Heart right ventricle (tissue), 16 donors: ENCODE data around the gene LHFPL4. TPM values are rescaled to one million over a fixed set of nuclear protein-coding genes. Genes with fewer than 3 reads are reported as not detected.

Experiments used
- ATAC-seq, 8 donors: fragments of 200-7000 bp; cut with Tn5 transposase; one replicate each; pipeline ENCODE4 v1.9.1; 2020; ENCODE audit warnings: mild to moderate bottlenecking in 8 of 8, moderate library complexity in 8 of 8, moderate number of reproducible peaks in 1 of 8
- DNase-seq, 2 donors: peaks; one replicate each; pipeline ENCODE4 v3.0.0-alpha.2; 2020
- H3K27ac ChIP-seq, 10 donors: fragments of 200-600 bp; sonication (generic) in 2 of 10; one replicate each; pipeline versions ENCODE4 v1.5.0 to v1.8.0; 2020 to 2022; ENCODE audit warnings: mild to moderate bottlenecking in 3 of 10
- H3K27me3 ChIP-seq, 7 donors: fragments of 200-600 bp; one replicate each; pipeline ENCODE4 v1.8.0; 2021 to 2022; ENCODE audit warnings: mild to moderate bottlenecking in 2 of 7
- H3K36me3 ChIP-seq, 9 donors: fragments of 200-600 bp; sonication (generic) in 1 of 9; one replicate each; pipeline versions ENCODE4 v1.5.0 to v1.8.0; 2020 to 2022; ENCODE audit warnings: mild to moderate bottlenecking in 2 of 9
- H3K4me1 ChIP-seq, 9 donors: fragments of 200-600 bp; sonication (generic) in 1 of 9; one replicate each; pipeline versions ENCODE4 v1.5.0 to v1.8.0; 2020 to 2022; ENCODE audit warnings: mild to moderate bottlenecking in 4 of 9
- H3K4me3 ChIP-seq, 10 donors: fragments of 200-600 bp; sonication (generic) in 2 of 10; one replicate each; pipeline versions ENCODE4 v1.5.0 to v1.8.0; 2020 to 2022; ENCODE audit warnings: mild to moderate bottlenecking in 7 of 10, moderate library complexity in 2 of 10
- H3K9me3 ChIP-seq, 11 donors: fragments of 200-600 bp in 10 of 11; sonication (generic) in 2 of 11; one replicate each; pipeline versions ENCODE4 v1.5.0 to v1.8.0; 2013 to 2022; ENCODE audit warnings: mild to moderate bottlenecking in 2 of 11, control low read depth in 1 of 11, moderate library complexity in 1 of 11
- WGBS, 2 donors: extraction: QIAGEN DNeasy Blood & Tissue Kit; methylation state at CpG; one replicate each; pipeline ENCODE4 v1.1.7; 2013; ENCODE audit warnings: inconsistent platforms in 1 of 2; 5-methylcytosine and 5-hydroxymethylcytosine counted together
- intact Hi-C, 10 donors: fragments of 100-400 bp; cut with DNase I; formaldehyde crosslinking; loops; one replicate each; pipeline versions ENCODE4 v1.11.1 to v1.14.2; 2022
- polyA plus RNA-seq, 2 donors: library from polyadenylated mRNA; stranded (reverse); fragments of 200-250 nt; gene quantifications; one replicate each; pipeline ENCODE4 v1.2.3, GENCODE V29; 2013
- total RNA-seq, 10 donors: library from RNA; stranded (reverse); fragmentation: NEBNext Ultra II Directional in 3 of 10; extraction: Animal tissue kit (Norgen Biotek cat#: 25700) in 3 of 10; gene quantifications; one replicate each; pipeline versions ENCODE4 v1.2.1 to v1.2.4, GENCODE V29; 2021 to 2023
- TF ChIP-seq, protein P1 (sequence below), 9 donors: fragments of 200-600 bp; sonication (generic) in 2 of 9; IDR thresholded peaks; one replicate each; pipeline versions ENCODE4 v1.5.0 to v1.8.0; 2021 to 2022; ENCODE audit warnings: antibody characterized with exemption in 9 of 9, mild to moderate bottlenecking in 5 of 9, moderate library complexity in 1 of 9
- donor health status: Arrhythmogenic right ventricular cardiomyopathy.
- donor health status: ischemic (EF 13 %, LVEDD 7.1; RV severe dilation, severe dysfunction).
- donor health status: healthy with polysubstance abuse.
- donor health status: DM: no; HTN: yes; CAD: no.
- donor health status: DM: no; HTN: no; CAD: no.
- donor health status: ischemic (EF 25% LVEDD 6.9; RV normal size, moderate dysfunction).
- donor health status: ischemic (EF 25% LVEDD 5.7; RV mildly dilated, moderate dysfunction).
- donor health status: healthy.
- donor health status: DM: yes; HTN: yes; CAD: no.
- donor health status: Ischemic cardiomyopathy.
- donor health status: ischemic (EF 35%, LVEDD 5.7; RV mildly dilated, moderate dysfunction).
- donor health status: nonischemic (EF 11% LVEDD 7.7; RV severe dilation, severe dysfunction).
- donor health status: DM: yes; HTN: yes; CAD: no.
- donor health status: PGD.
- donor health status: ischemic (EF 29% LVEDD 5.4; RV normal size, mild dysfunction).
- donor health status: nonischemic (EF 23%, LVEDD 6.1; RV moderate dilation, normal function).

The LHFPL4 gene
- total and polyA plus RNA-seq, 12 donors: not detected

- peaks cover 0 to 100% (median 78%) of the 10 kb centered on the region in 9 donors for H3K36me3 ChIP-seq
- H3K9me3 ChIP-seq: no peaks in the 10 kb centered on the region
- no peak for DNase-seq
- intact Hi-C loops: no loop called here
- H3K27ac ChIP-seq: no peak overlapping the region
- TF ChIP-seq, protein P1, sequence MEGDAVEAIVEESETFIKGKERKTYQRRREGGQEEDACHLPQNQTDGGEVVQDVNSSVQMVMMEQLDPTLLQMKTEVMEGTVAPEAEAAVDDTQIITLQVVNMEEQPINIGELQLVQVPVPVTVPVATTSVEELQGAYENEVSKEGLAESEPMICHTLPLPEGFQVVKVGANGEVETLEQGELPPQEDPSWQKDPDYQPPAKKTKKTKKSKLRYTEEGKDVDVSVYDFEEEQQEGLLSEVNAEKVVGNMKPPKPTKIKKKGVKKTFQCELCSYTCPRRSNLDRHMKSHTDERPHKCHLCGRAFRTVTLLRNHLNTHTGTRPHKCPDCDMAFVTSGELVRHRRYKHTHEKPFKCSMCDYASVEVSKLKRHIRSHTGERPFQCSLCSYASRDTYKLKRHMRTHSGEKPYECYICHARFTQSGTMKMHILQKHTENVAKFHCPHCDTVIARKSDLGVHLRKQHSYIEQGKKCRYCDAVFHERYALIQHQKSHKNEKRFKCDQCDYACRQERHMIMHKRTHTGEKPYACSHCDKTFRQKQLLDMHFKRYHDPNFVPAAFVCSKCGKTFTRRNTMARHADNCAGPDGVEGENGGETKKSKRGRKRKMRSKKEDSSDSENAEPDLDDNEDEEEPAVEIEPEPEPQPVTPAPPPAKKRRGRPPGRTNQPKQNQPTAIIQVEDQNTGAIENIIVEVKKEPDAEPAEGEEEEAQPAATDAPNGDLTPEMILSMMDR (IDR thresholded peaks at IDR 0.05): no peak
- H3K4me1 ChIP-seq: no peaks in the 10 kb centered on the region
- no peak overlapping the region for H3K4me3 ChIP-seq
- no peak for ATAC-seq
- H3K27me3 ChIP-seq: no peaks in the 10 kb centered on the region
These were observed 80.0 kb downstream of the LHFPL4 start for GRCh38 chr3:9473496-9474065.

- 73 to 84% methylated on average over 3 of the region's 3 CpGs for WGBS, 2 donors
- H3K27ac ChIP-seq: no peak overlapping the region
These were observed 83.6 kb downstream of the LHFPL4 start for GRCh38 chr3:9469986-9470385.

GRCh38 chr3:9468460-9468859 lies 85.2 kb downstream of the LHFPL4 start:
- Histone ChIP-seq H3K27ac (no peak overlapping the region), H3K9me3 (no peaks in the 10 kb centered on the region), H3K4me1 (no peaks in the 10 kb centered on the region), H3K27me3 (no peaks in the 10 kb centered on the region), H3K4me3 (no peak overlapping the region), H3K36me3 (peaks cover 0 to 100% (median 81%) of the 10 kb centered on the region in 9 donors)
- TF ChIP-seq, protein P1 (IDR thresholded peaks at IDR 0.05): no peak
- ATAC-seq (no peak), DNase-seq (no peak)
- intact Hi-C loops: no loop called here
- 80 to 84% methylated on average over 7 of the region's 7 CpGs for WGBS, 2 donors

More at GRCh38 chr3:9469986-9470385, 83.6 kb downstream of the LHFPL4 start:
- Histone ChIP-seq H3K4me3 (no peak overlapping the region), H3K9me3 (no peaks in the 10 kb centered on the region), H3K4me1 (no peaks in the 10 kb centered on the region), H3K36me3 (peaks cover 0 to 100% (median 81%) of the 10 kb centered on the region in 9 donors), H3K27me3 (no peaks in the 10 kb centered on the region)
- intact Hi-C loops: no loop called here
- DNase-seq: no peak
- TF ChIP-seq, protein P1 (IDR thresholded peaks at IDR 0.05): no peak
- ATAC-seq: no peak

DNA sequence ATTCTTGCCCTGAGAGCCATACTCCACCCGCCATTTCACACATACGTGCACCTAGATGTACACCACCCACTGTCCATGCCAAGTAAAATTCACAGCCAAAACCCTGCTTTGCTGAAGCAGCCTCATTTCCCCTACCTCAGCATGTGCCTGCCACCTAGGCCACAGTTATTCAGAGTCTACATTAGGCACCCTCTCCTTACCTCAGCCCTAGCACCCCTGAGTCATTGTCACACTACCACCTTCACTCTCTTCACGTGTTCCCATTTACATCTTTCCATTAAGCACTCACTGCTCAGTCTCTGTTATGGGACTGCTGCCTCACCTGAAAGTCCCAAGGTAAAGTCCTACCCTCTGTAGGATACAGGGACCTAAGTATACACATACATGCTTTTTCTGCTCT lies 86.2 kb downstream of the LHFPL4 start:
- Histone ChIP-seq H3K9me3 (no peaks in the 10 kb centered on the region), H3K27ac (no peak overlapping the region), H3K4me3 (no peak overlapping the region), H3K36me3 (peaks cover 0 to 100% (median 82%) of the 10 kb centered on the region in 9 donors), H3K27me3 (no peaks in the 10 kb centered on the region), H3K4me1 (no peaks in the 10 kb centered on the region)
- TF ChIP-seq, protein P1 (IDR thresholded peaks at IDR 0.05): no peak
- 84 to 91% methylated on average over 3 of the region's 3 CpGs for WGBS, 2 donors
- ATAC-seq (no peak), DNase-seq (no peak)
- intact Hi-C loops: no loop called here
